Muscle layer of duodenum (tissue), 2 donors: Measurements from ENCODE around the gene SHLD1.

Experiments used
- H3K27ac ChIP-seq: one replicate; pipeline ENCODE4 v1.7.0; 2013; ENCODE audit warnings: mild to moderate bottlenecking, low read length
- H3K27me3 ChIP-seq: one replicate; pipeline ENCODE4 v1.7.0; 2013; ENCODE audit warnings: low read depth, mild to moderate bottlenecking, control low read depth, low read length
- H3K36me3 ChIP-seq, 2 donors: one replicate each; pipeline ENCODE4 v1.7.0; 2013; ENCODE audit warnings: low read length in 2 of 2, control low read depth in 1 of 2, mild to moderate bottlenecking in 1 of 2; ENCODE audit not compliant: insufficient read depth in 2 of 2, control insufficient read depth in 1 of 2
- H3K4me1 ChIP-seq, 2 donors: one replicate each; pipeline ENCODE4 v1.7.0; 2013; ENCODE audit warnings: low read length in 2 of 2, mild to moderate bottlenecking in 2 of 2, control low read depth in 1 of 2, moderate library complexity in 1 of 2; ENCODE audit not compliant: insufficient read depth in 2 of 2, control insufficient read depth in 1 of 2
- H3K4me3 ChIP-seq, 2 donors: one replicate each; pipeline ENCODE4 v1.7.0; 2013; ENCODE audit warnings: low read length in 2 of 2, low read depth in 1 of 2, mild to moderate bottlenecking in 1 of 2
- H3K9me3 ChIP-seq, 2 donors: one replicate each; pipeline ENCODE4 v1.7.0; 2013; ENCODE audit warnings: low read length in 2 of 2, control low read depth in 1 of 2, mild to moderate bottlenecking in 1 of 2; ENCODE audit not compliant: control insufficient read depth in 1 of 2
- donor health status: healthy.

The SHLD1 gene

GRCh38 chr20:5884465-5885335, 134.5 kb downstream of the SHLD1 start:
- no peak overlapping the region for H3K27ac ChIP-seq
- no peaks in the 10 kb centered on the region for H3K9me3 ChIP-seq
- no peaks in the 10 kb centered on the region for H3K36me3 ChIP-seq
- H3K4me1 ChIP-seq = no peaks in the 10 kb centered on the region
- H3K4me3 ChIP-seq = no peak overlapping the region
- H3K27me3 ChIP-seq = no peaks in the 10 kb centered on the region

- no peak overlapping the region for H3K27ac ChIP-seq
These were observed 135.7 kb downstream of the SHLD1 start for GRCh38 chr20:5885866-5886265.

GRCh38 chr20:5886788-5887187, 136.6 kb downstream of the SHLD1 start:
- Histone ChIP-seq H3K9me3 (no peaks in the 10 kb centered on the region), H3K4me3 (no peak overlapping the region), H3K4me1 (no peaks in the 10 kb centered on the region), H3K27ac (no peak overlapping the region), H3K27me3 (no peaks in the 10 kb centered on the region), H3K36me3 (no peaks in the 10 kb centered on the region)

More at GRCh38 chr20:5885866-5886265, 135.7 kb downstream of the SHLD1 start:
- no peaks in the 10 kb centered on the region for H3K4me1 ChIP-seq
- H3K36me3 ChIP-seq = no peaks in the 10 kb centered on the region
- no peaks in the 10 kb centered on the region for H3K27me3 ChIP-seq
- H3K9me3 ChIP-seq = no peaks in the 10 kb centered on the region
- H3K4me3 ChIP-seq = no peak overlapping the region

- no peaks in the 10 kb centered on the region for H3K4me1 ChIP-seq
- H3K9me3 ChIP-seq = no peaks in the 10 kb centered on the region
- H3K27ac ChIP-seq = no peak overlapping the region
- H3K36me3 ChIP-seq = no peaks in the 10 kb centered on the region
- no peaks in the 10 kb centered on the region for H3K27me3 ChIP-seq
- H3K4me3 ChIP-seq = no peak overlapping the region
These were observed 137.2 kb downstream of the SHLD1 start for GRCh38 chr20:5887386-5887785.

- no peaks in the 10 kb centered on the region for H3K27me3 ChIP-seq
- H3K4me3 ChIP-seq = no peak overlapping the region
- H3K27ac ChIP-seq = no peak overlapping the region
- no peaks in the 10 kb centered on the region for H3K4me1 ChIP-seq
- no peaks in the 10 kb centered on the region for H3K9me3 ChIP-seq
- H3K36me3 ChIP-seq = no peaks in the 10 kb centered on the region
These were observed 137.8 kb downstream of the SHLD1 start for GRCh38 chr20:5888041-5888440.

GRCh38 chr20:5890773-5891441, 140.7 kb downstream of the SHLD1 start:
- no peaks in the 10 kb centered on the region for H3K36me3 ChIP-seq
- no peaks in the 10 kb centered on the region for H3K4me1 ChIP-seq
- H3K27ac ChIP-seq = no peak overlapping the region
- no peak overlapping the region for H3K4me3 ChIP-seq
- H3K27me3 ChIP-seq = no peaks in the 10 kb centered on the region
- H3K9me3 ChIP-seq = no peaks in the 10 kb centered on the region

GRCh38 chr20:5893052-5893451, 142.9 kb downstream of the SHLD1 start:
- no peak overlapping the region for H3K27ac ChIP-seq

GRCh38 chr20:5893621-5894020, 143.4 kb downstream of the SHLD1 start:
- Histone ChIP-seq H3K9me3 (no peaks in the 10 kb centered on the region), H3K27me3 (no peaks in the 10 kb centered on the region), H3K36me3 (no peaks in the 10 kb centered on the region), H3K4me3 (no peak overlapping the region), H3K27ac (no peak overlapping the region), H3K4me1 (no peaks in the 10 kb centered on the region)

More at GRCh38 chr20:5893052-5893451, 142.9 kb downstream of the SHLD1 start:
- Histone ChIP-seq H3K36me3 (no peaks in the 10 kb centered on the region), H3K4me1 (no peaks in the 10 kb centered on the region), H3K27me3 (no peaks in the 10 kb centered on the region), H3K9me3 (no peaks in the 10 kb centered on the region), H3K4me3 (no peak overlapping the region)

GRCh38 chr20:5895626-5896025, 145.4 kb downstream of the SHLD1 start:
- Histone ChIP-seq H3K4me1 (no peaks in the 10 kb centered on the region), H3K9me3 (no peaks in the 10 kb centered on the region), H3K27me3 (no peaks in the 10 kb centered on the region), H3K36me3 (no peaks in the 10 kb centered on the region), H3K27ac (no peak overlapping the region), H3K4me3 (no peak overlapping the region)

GRCh38 chr20:5899444-5899843, 149.2 kb downstream of the SHLD1 start:
- Histone ChIP-seq H3K9me3 (no peaks in the 10 kb centered on the region), H3K36me3 (no peaks in the 10 kb centered on the region), H3K27me3 (no peaks in the 10 kb centered on the region), H3K4me1 (no peaks in the 10 kb centered on the region), H3K27ac (no peak overlapping the region), H3K4me3 (no peak overlapping the region)

GRCh38 chr20:5900908-5901307, 150.7 kb downstream of the SHLD1 start:
- no peak overlapping the region for H3K27ac ChIP-seq
- H3K4me3 ChIP-seq = no peak overlapping the region
- H3K36me3 ChIP-seq = no peaks in the 10 kb centered on the region
- no peaks in the 10 kb centered on the region for H3K4me1 ChIP-seq
- no peaks in the 10 kb centered on the region for H3K9me3 ChIP-seq
- no peaks in the 10 kb centered on the region for H3K27me3 ChIP-seq
